ENCODE data around the gene B3GALT2. TPM values are rescaled to one million over a fixed set of nuclear protein-coding genes. Genes with fewer than 3 reads are reported as not detected.

B3GALT2 gene
- total RNA-seq, 1 experiment from 2014 or later = not detected

- no peak for TF ChIP-seq TP53 (CRISPR knock-in tag; IDR thresholded peaks at IDR 0.05)
- TF ChIP-seq ZNF671 (CRISPR knock-in tag; IDR thresholded peaks at IDR 0.05) = no peak
- TF ChIP-seq SMAD4 (CRISPR knock-in tag; IDR thresholded peaks at IDR 0.05) = no peak
- TF ChIP-seq MLX (CRISPR knock-in tag; IDR thresholded peaks at IDR 0.05) = no peak
- no peak for TF ChIP-seq RELA (CRISPR knock-in tag; IDR thresholded peaks at IDR 0.05; ENCODE audit: borderline replicate concordance)
- Mint-ChIP-seq H3K27ac (no peak overlapping the region), H3K9me3 (0 out of 2 replicates have a peak, but pooled peaks cover 4% of the 10 kb centered on the region), H3K27me3 (ENCODE audit: low read depth) (no peaks in the 10 kb centered on the region), H3K4me3 (no peak overlapping the region), H3K4me1 (peaks cover 24% of the 10 kb centered on the region), H3K36me3 (peaks cover 47% of the 10 kb centered on the region)
- CTCF ChIA-PET = interaction anchor here (1.0 to 1.9 kb wide), 3 partner anchors 9 to 73 kb away, joined by 3 to 5 read pairs (median 4); partner anchors contain the start of gene GLRX2
- POLR2A ChIA-PET = interaction anchor here (0.7 to 1.0 kb wide), 2 partner anchors 84 to 475 kb away, joined by 3 read pairs; partner anchors contain the start of genes RO60 and UCHL5
- DNase-seq (ENCODE audit: low spot score) (no peak), ATAC-seq (no peak)
These were observed 43.1 kb downstream of the B3GALT2 start for GRCh38 chr1:193143285-193143684.

GRCh38 chr1:193142409-193142808, 44.0 kb downstream of the B3GALT2 start:
- H3K9me3 Mint-ChIP-seq = 0 out of 2 replicates have a peak, but pooled peaks cover 4% of the 10 kb centered on the region
- ATAC-seq = no peak
- H3K4me1 Mint-ChIP-seq = peaks cover 24% of the 10 kb centered on the region
- ChIA-PET CTCF (interaction anchor here (1.9 kb wide), 1 partner anchor 38 kb away, joined by 5 read pairs; the partner anchor contains the start of gene GLRX2), POLR2A (interaction anchor here (1.0 kb wide), 1 partner anchor 83 kb away, joined by 3 read pairs; the partner anchor contains the start of genes RO60 and UCHL5)
- no peak for TF ChIP-seq ZNF281 (CRISPR knock-in tag; IDR thresholded peaks at IDR 0.05)
- no peak for TF ChIP-seq ZNF317 (CRISPR knock-in tag; IDR thresholded peaks at IDR 0.05; ENCODE audit: borderline replicate concordance, low read depth)
- no peak for TF ChIP-seq ZNF671 (CRISPR knock-in tag; IDR thresholded peaks at IDR 0.05)
- no peak for TF ChIP-seq TCF7 (CRISPR knock-in tag; IDR thresholded peaks at IDR 0.05; ENCODE audit: low read depth)
- no peak for TF ChIP-seq FOXK1 (CRISPR knock-in tag; IDR thresholded peaks at IDR 0.05)
- no peak for TF ChIP-seq ZNF219 (CRISPR knock-in tag; IDR thresholded peaks at IDR 0.05; ENCODE audit: borderline replicate concordance)
- TF ChIP-seq ESRRA (CRISPR knock-in tag; IDR thresholded peaks at IDR 0.05; ENCODE audit: borderline replicate concordance) = no peak
- TF ChIP-seq ZNF263 (CRISPR knock-in tag; IDR thresholded peaks at IDR 0.05; ENCODE audit: low read depth) = no peak
- no peak for TF ChIP-seq CREB1 (CRISPR knock-in tag; IDR thresholded peaks at IDR 0.05)
- no peak for TF ChIP-seq ELF4 (CRISPR knock-in tag; IDR thresholded peaks at IDR 0.05; ENCODE audit: low read depth)
- TF ChIP-seq TP53 (CRISPR knock-in tag; IDR thresholded peaks at IDR 0.05) = no peak
- H3K4me3 Mint-ChIP-seq = no peak overlapping the region
- H3K27ac Mint-ChIP-seq = no peak overlapping the region
- H3K36me3 Mint-ChIP-seq = peaks cover 52% of the 10 kb centered on the region
- no peaks in the 10 kb centered on the region for H3K27me3 Mint-ChIP-seq (ENCODE audit: low read depth)
- no peak for DNase-seq (ENCODE audit: low spot score)

- Mint-ChIP-seq H3K27me3 (ENCODE audit: low read depth) (no peaks in the 10 kb centered on the region), H3K4me1 (peaks cover 24% of the 10 kb centered on the region), H3K36me3 (peaks cover 54% of the 10 kb centered on the region), H3K27ac (peak overlapping the region; percentile 86), H3K4me3 (no peak overlapping the region), H3K9me3 (0 out of 2 replicates have a peak, but pooled peaks cover 4% of the 10 kb centered on the region)
- DNase-seq (ENCODE audit: low spot score) (no peak), ATAC-seq (no peak)
- no peak for TF ChIP-seq RELA (CRISPR knock-in tag; IDR thresholded peaks at IDR 0.05; ENCODE audit: borderline replicate concordance)
- no peak for TF ChIP-seq MAX (CRISPR knock-in tag; IDR thresholded peaks at IDR 0.05)
- no peak for TF ChIP-seq ZNF121 (CRISPR knock-in tag; IDR thresholded peaks at IDR 0.05)
- no peak for TF ChIP-seq GTF2I (CRISPR knock-in tag; conservative IDR thresholded peaks at IDR 0.05)
- TF ChIP-seq CTCF (IDR thresholded peaks at IDR 0.05) = no peak
- TF ChIP-seq USF2 (CRISPR knock-in tag; IDR thresholded peaks at IDR 0.05) = no peak
- TF ChIP-seq ZNF425 (CRISPR knock-in tag; conservative IDR thresholded peaks at IDR 0.05) = no peak
- POLR2A ChIA-PET = no interaction called here
- CTCF ChIA-PET = interaction anchor here (1.9 kb wide), 1 partner anchor 37 kb away, joined by 5 read pairs; the partner anchor contains the start of gene GLRX2
These were observed 44.6 kb downstream of the B3GALT2 start for GRCh38 chr1:193141804-193142203.
